ENCODE data around the gene PEX3. TPM values are rescaled to one million over a fixed set of nuclear protein-coding genes. Genes with fewer than 3 reads are reported as not detected.
A peak's percentile ranks its signal among the peaks of the same experiment; 100 is the strongest.

Gene PEX3, protein sequence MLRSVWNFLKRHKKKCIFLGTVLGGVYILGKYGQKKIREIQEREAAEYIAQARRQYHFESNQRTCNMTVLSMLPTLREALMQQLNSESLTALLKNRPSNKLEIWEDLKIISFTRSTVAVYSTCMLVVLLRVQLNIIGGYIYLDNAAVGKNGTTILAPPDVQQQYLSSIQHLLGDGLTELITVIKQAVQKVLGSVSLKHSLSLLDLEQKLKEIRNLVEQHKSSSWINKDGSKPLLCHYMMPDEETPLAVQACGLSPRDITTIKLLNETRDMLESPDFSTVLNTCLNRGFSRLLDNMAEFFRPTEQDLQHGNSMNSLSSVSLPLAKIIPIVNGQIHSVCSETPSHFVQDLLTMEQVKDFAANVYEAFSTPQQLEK
- 1 to 10 TPM; 2.0 to 4.4 TPM for total RNA-seq

DNA sequence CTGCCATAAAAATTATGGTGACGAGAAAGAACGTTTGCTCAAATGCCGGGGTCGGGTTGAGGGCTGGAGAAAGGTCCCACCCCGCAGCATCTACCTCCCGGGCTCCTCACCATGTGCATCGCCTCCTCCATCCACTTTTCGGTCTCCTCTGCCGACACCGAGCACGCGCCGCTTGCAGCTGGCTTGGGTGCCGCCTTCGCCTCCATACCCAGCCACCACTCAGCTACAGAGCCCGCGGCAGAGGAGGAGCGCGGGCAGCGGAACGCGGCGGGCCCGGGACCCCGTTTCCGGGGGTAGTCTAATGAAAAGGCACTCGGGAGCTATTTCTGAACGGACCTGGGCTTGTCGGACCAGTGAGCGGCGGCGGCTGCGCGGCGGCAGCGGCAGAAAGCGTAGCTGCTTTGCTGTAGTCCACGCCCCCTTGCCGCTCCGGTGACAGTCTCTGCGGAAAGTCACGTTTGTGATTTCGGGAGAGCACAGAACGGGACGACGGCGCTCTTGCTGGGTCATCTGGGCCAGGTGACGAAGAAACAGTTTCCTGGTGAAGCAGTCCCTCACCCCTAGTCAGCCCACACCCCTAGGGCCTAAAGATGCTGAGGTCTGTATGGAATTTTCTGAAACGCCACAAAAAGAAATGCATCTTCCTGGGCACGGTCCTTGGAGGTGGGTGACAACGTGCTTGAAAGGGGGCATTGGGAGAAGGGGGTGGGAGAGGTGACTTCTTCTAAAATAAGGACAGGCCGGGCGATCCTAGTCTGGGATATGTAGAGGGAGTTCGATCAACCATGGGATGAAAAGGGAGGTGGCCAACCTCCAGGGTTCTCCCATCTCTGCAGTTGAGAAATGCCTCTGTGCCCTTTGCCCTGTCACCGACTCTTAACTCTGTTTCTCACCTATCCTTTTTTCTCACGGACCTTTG is at the start of gene PEX3, which contains the start of gene ADAT2:
Gene PEX3 (plus strand): TSS at position 353 of the 919 bp plus-strand sequence. CDS start 238 bp downstream, at position 591.
Gene ADAT2 (minus strand): TSS at position 243 of the 919 bp plus-strand sequence. CDS start 37 bp downstream, at position 206.
- TF ChIP-seq POLR2A (IDR thresholded peaks at IDR 0.05), result peak; percentile 67 to 88 (median 83)
- TF ChIP-seq, protein P1, sequence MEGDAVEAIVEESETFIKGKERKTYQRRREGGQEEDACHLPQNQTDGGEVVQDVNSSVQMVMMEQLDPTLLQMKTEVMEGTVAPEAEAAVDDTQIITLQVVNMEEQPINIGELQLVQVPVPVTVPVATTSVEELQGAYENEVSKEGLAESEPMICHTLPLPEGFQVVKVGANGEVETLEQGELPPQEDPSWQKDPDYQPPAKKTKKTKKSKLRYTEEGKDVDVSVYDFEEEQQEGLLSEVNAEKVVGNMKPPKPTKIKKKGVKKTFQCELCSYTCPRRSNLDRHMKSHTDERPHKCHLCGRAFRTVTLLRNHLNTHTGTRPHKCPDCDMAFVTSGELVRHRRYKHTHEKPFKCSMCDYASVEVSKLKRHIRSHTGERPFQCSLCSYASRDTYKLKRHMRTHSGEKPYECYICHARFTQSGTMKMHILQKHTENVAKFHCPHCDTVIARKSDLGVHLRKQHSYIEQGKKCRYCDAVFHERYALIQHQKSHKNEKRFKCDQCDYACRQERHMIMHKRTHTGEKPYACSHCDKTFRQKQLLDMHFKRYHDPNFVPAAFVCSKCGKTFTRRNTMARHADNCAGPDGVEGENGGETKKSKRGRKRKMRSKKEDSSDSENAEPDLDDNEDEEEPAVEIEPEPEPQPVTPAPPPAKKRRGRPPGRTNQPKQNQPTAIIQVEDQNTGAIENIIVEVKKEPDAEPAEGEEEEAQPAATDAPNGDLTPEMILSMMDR (IDR thresholded peaks at IDR 0.05), result peak in 1 of 7 experiments; percentile 8
- no peaks in the 10 kb centered on the region for H3K27me3 ChIP-seq
- peak; percentile 93 to 96 (median 95) for DNase-seq
- H3K4me1 ChIP-seq, result peaks cover 22% of the 10 kb centered on the region
- H3K36me3 ChIP-seq (replicated peaks in 1 of 2; ENCODE audit: insufficient read depth in 1 of 2, low read depth in 2 of 2), result no peaks in the 10 kb centered on the region
- WGBS, 2 donors, result 0 to 1% methylated on average over 14 to 56 of the region's 56 CpGs
- intact Hi-C loops (cut with DNase I), result no loop called here
- peak within 1 kb of the TSS; percentile 43 to 81 (median 78) for H3K27ac ChIP-seq
- H3K9me3 ChIP-seq, result no peaks in the 10 kb centered on the region
- ATAC-seq, result peak; percentile 99
- peak within 1 kb of the TSS; percentile 55 to 62 for H3K4me3 ChIP-seq

DNA sequence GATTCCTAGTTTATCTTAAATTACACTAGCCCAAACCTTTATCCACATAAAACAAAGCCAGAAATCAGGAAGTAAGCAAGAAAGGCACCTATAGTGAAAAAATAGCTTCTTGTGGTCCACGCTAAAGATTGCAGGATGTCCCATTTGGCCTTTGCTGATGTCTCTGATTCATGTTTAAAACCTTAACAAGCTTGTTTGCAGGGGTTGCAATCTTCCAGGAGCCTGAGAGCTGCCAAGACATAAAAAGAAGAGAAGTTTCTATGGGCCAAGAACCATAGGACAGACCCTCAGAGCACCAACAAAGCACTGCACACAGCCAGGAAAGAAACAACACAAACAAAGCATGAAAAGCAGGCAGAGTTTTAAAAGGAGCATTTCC is 49.5 kb upstream of the PEX3 start:
- no peak for ATAC-seq
- H3K4me3 ChIP-seq, result no peak overlapping the region
- TF ChIP-seq, protein P1 (IDR thresholded peaks at IDR 0.05), result no peak
- no peak for TF ChIP-seq POLR2A (IDR thresholded peaks at IDR 0.05)
- no peaks in the 10 kb centered on the region for H3K36me3 ChIP-seq (replicated peaks in 1 of 2; ENCODE audit: insufficient read depth in 1 of 2, low read depth in 2 of 2)
- intact Hi-C loops (cut with DNase I), result no loop called here
- H3K27ac ChIP-seq, result no peak overlapping the region
- no peaks in the 10 kb centered on the region for H3K27me3 ChIP-seq
- H3K9me3 ChIP-seq, result no peaks in the 10 kb centered on the region
- WGBS, 2 donors, result 83 to 87% methylated on average over 1 of the region's 1 CpG
- no peak for DNase-seq
- no peaks in the 10 kb centered on the region for H3K4me1 ChIP-seq

GRCh38 chr6:143401636-143402370 is 48.8 kb upstream of the PEX3 start:
- no peak overlapping the region for H3K4me3 ChIP-seq
- no peak for DNase-seq
- no peaks in the 10 kb centered on the region for H3K36me3 ChIP-seq (replicated peaks in 1 of 2; ENCODE audit: insufficient read depth in 1 of 2, low read depth in 2 of 2)
- intact Hi-C loops (cut with DNase I), result no loop called here
- WGBS, 2 donors, result 71 to 77% methylated on average over 5 of the region's 5 CpGs
- H3K27me3 ChIP-seq, result no peaks in the 10 kb centered on the region
- H3K27ac ChIP-seq, result no peak overlapping the region
- TF ChIP-seq POLR2A (IDR thresholded peaks at IDR 0.05), result no peak
- TF ChIP-seq, protein P1 (IDR thresholded peaks at IDR 0.05), result no peak
- no peak for ATAC-seq
- H3K4me1 ChIP-seq, result no peaks in the 10 kb centered on the region
- no peaks in the 10 kb centered on the region for H3K9me3 ChIP-seq

DNA sequence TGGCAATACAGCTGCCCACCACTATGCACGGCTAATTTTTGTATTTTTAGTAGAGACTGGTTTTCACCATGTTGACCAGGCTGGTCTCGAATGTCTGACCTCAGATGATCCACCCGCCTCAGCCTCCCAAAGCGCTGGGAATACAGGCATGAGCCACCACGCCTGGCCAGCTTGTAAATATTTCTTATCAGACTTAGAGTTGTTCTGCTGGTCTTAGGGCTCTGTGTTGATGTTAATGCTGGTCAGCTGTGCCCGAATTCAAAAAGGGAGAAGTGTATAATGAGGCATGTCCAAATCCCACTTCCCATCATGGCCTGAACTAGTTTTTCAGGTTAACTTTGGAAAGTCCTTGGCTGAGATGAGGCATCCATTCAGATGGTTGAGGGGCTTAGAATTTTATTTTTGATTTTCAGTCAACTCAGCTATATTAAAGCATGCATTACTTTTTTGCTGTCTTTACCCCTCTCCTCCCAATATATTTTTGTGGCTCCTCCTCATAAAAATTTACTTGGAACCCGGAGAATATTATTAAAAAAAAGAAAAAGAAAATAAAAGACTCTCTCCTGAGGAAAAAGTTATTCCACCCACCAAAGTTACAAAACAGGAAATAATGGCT is 47.8 kb upstream of the PEX3 start:
- Histone ChIP-seq H3K4me3 (no peak overlapping the region), H3K27ac (no peak overlapping the region), H3K27me3 (no peaks in the 10 kb centered on the region), H3K36me3 (replicated peaks in 1 of 2; ENCODE audit: insufficient read depth in 1 of 2, low read depth in 2 of 2) (no peaks in the 10 kb centered on the region), H3K9me3 (no peaks in the 10 kb centered on the region), H3K4me1 (no peaks in the 10 kb centered on the region)
- WGBS, 2 donors, result 81 to 86% methylated on average over 7 of the region's 7 CpGs
- ATAC-seq, result no peak
- no peak for TF ChIP-seq POLR2A (IDR thresholded peaks at IDR 0.05)
- TF ChIP-seq, protein P1 (IDR thresholded peaks at IDR 0.05), result no peak
- DNase-seq, result no peak
- intact Hi-C loops (cut with DNase I), result no loop called here
